ENCODE measurements around the gene INSRR. TPM values are rescaled to one million over a fixed set of nuclear protein-coding genes. Genes with fewer than 3 reads are reported as not detected.

Gene INSRR
- total and polyA plus RNA-seq, 2 of the 8 experiments (the other 6 are each of a cell fraction or from before 2014, with no cell fraction given): 0.02 TPM; not detected in 1

- Histone ChIP-seq H3K18ac (ENCODE audit: extremely low read depth, low read length) (no peak overlapping the region), H3K27ac (ENCODE audit: low read depth, low read length) (no peak overlapping the region), H3K56ac (replicated peaks; ENCODE audit: insufficient read length, low read depth, low read length) (no peak overlapping the region), H4K8ac (ENCODE audit: extremely low read depth, insufficient read depth, low read length) (no peak overlapping the region), H3K4me3 (ENCODE audit: extremely low read depth in 1 of 4, insufficient read depth in 2 of 4, low read depth in 3 of 4, low read length in 4 of 4) (no peak overlapping the region), H3K4me1 (replicated peaks in 1 of 4; ENCODE audit: control insufficient read depth in 3 of 4, insufficient read depth in 4 of 4, low read length in 3 of 4) (peaks cover 0 to 7% (median 1%) of the 10 kb centered on the region in 4 experiments; a peak in 2 of 7 replicates), H3K9me3 (ENCODE audit: insufficient read depth in 2 of 2, low read depth in 1 of 2, low read length in 1 of 2) (no peaks in the 10 kb centered on the region), H3K79me1 (ENCODE audit: low read depth, low read length) (no peaks in the 10 kb centered on the region), H3K14ac (ENCODE audit: insufficient read length) (no peak overlapping the region), H2AK5ac (ENCODE audit: low read depth, low read length) (0 out of 2 replicates have a peak overlapping the region, but pooled peaks have one; percentile 9), H2AFZ (ENCODE audit: low read length) (no peak overlapping the region), H3K36me3 (ENCODE audit: control insufficient read depth in 2 of 4, insufficient read depth in 4 of 4, low read length in 3 of 4) (no peaks in the 10 kb centered on the region), H3K4me2 (ENCODE audit: insufficient read depth in 1 of 2, low read depth in 2 of 2, low read length in 2 of 2) (no peak overlapping the region), H4K91ac (replicated peaks; ENCODE audit: insufficient read length, low read length) (no peak overlapping the region), H3K4ac (replicated peaks; ENCODE audit: insufficient read length, low read depth, low read length) (no peak overlapping the region), H3K23me2 (ENCODE audit: low read depth, low read length) (no peaks in the 10 kb centered on the region), H3K79me2 (ENCODE audit: control insufficient read depth in 1 of 2, insufficient read depth in 2 of 2, low read length in 2 of 2) (no peaks in the 10 kb centered on the region), H2BK120ac (replicated peaks; ENCODE audit: low read depth, low read length) (no peak overlapping the region), H2BK15ac (ENCODE audit: low read length) (no peak overlapping the region), H3K27me3 (replicated peaks in 1 of 4; ENCODE audit: control insufficient read depth in 3 of 4, extremely low read depth in 1 of 4, insufficient read depth in 3 of 4, low read length in 3 of 4) (peaks cover 0 to 7% (median 6%) of the 10 kb centered on the region in 4 experiments; a peak in 5 of 7 replicates), H2BK12ac (ENCODE audit: low read depth, low read length) (no peak overlapping the region), H2BK20ac (ENCODE audit: low read length) (no peak overlapping the region), H4K5ac (ENCODE audit: insufficient read length, low read depth, low read length) (no peak overlapping the region), H4K20me1 (replicated peaks in 1 of 2; ENCODE audit: control insufficient read depth in 1 of 2, insufficient read depth in 2 of 2, low read length in 2 of 2) (no peaks in the 10 kb centered on the region), H3K23ac (ENCODE audit: insufficient read length) (no peak overlapping the region), H3K9ac (replicated peaks in 1 of 4; ENCODE audit: extremely low read depth in 1 of 4, low read depth in 3 of 4, low read length in 3 of 4) (no peak overlapping the region), H2BK5ac (ENCODE audit: low read depth, low read length) (no peak overlapping the region)
- DNase-seq (ENCODE audit: low read depth in 1 of 2, low spot score in 2 of 2): no peak
- WGBS, 2 experiments (ENCODE audit: extremely low coverage in 1 of 2, insufficient coverage in 1 of 2, insufficient read length in 1 of 2, insufficient replicate concordance in 2 of 2, low coverage in 1 of 2, low lambda C conversion rate in 2 of 2, missing lambda C conversion rate in 1 of 2): 85% methylated on average over 12 of the region's 12 CpGs; no CpG with 5 or more reads in 1 of the 2 experiments
- FAIRE-seq: no peak
- ChIA-PET POLR2A (ENCODE audit: partially characterized antibody) (interaction anchor here (0.6 to 2.8 kb wide), 2 partner anchors 12 to 172 kb away, joined by 3 to 10 read pairs; partner anchors contain the start of genes ISG20L2 and METTL25B), CTCF (ENCODE audit: partially characterized antibody) (interaction anchor here (0.6 to 6.7 kb wide), 15 partner anchors 8 to 88 kb away, joined by 3 to 73 read pairs (median 6); partner anchors contain the start of genes LRRC71, NTRK1 and PEAR1)
- TF ChIP-seq PHF8 (conservative IDR thresholded peaks at IDR 0.05; ENCODE audit: low read depth, low read length) (no peak), USF2 (IDR thresholded peaks at IDR 0.05; ENCODE audit: low read length) (no peak), NANOG (IDR thresholded peaks at IDR 0.05; ENCODE audit: insufficient read depth, low read depth, low read length, poor library complexity, severe bottlenecking) (no peak), POU5F1 (IDR thresholded peaks at IDR 0.05; ENCODE audit: low read depth, low read length) (no peak), ZNF274 (IDR thresholded peaks at IDR 0.05; ENCODE audit: borderline replicate concordance, extremely low read depth, low read length) (no peak), RBBP5 (IDR thresholded peaks at IDR 0.05; ENCODE audit: borderline replicate concordance, low read depth, low read length) (no peak), SIRT6 (IDR thresholded peaks at IDR 0.05; ENCODE audit: low read length) (no peak), RXRA (IDR thresholded peaks at IDR 0.05; ENCODE audit: insufficient read depth, low read depth, low read length) (no peak), POLR2AphosphoS5 (IDR thresholded peaks at IDR 0.05; ENCODE audit: low read depth, low read length) (no peak), SIN3A (conservative IDR thresholded peaks at IDR 0.05 in 1 of 2, IDR thresholded peaks at IDR 0.05 in 1 of 2; ENCODE audit: low read depth in 1 of 2, low read length in 2 of 2) (no peak)
These were observed 41.2 kb upstream of the INSRR start for GRCh38 chr1:156899956-156900718.
